ENCODE measurements around the gene DMXL2.

- TF ChIP-seq GATA2 (IDR thresholded peaks at IDR 0.05; ENCODE audit: low read depth, low read length) (no peak), GATA3 (IDR thresholded peaks at IDR 0.05; ENCODE audit: low read depth, low read length) (no peak)
Measured at GRCh38 chr15:51403946-51404695, 218.4 kb downstream of the DMXL2 start.
